GM12878 (cell line): ENCODE measurements around the gene HUS1.

ENCODE experiments used
- ASH2L ChIP-seq: fragments of 300-600, 200-600 bp; sonication (generic); IDR thresholded peaks from 2 replicates; pipeline ENCODE4 v1.6.1; 2017; ENCODE audit warnings: low read depth, mild to moderate bottlenecking, borderline replicate concordance
- ATF7 ChIP-seq: fragments of 450-650 bp; IDR thresholded peaks from 2 replicates; pipeline ENCODE4 v1.6.1; 2016; ENCODE audit warnings: low read depth, mild to moderate bottlenecking
- CEBPB ChIP-seq, 2 experiments: fragments of 150-350 bp in 1 of 2; IDR thresholded peaks; 2 replicates each; pipeline ENCODE4 v1.6.1; 2012 to 2014; ENCODE audit warnings: low read depth in 2 of 2, low read length in 2 of 2, borderline replicate concordance in 1 of 2, inconsistent platforms in 1 of 2
- EED ChIP-seq: sonication (generic); IDR thresholded peaks from 2 replicates; pipeline ENCODE4 v1.6.1; 2016; ENCODE audit warnings: antibody characterized with exemption, low read depth
- EZH2 ChIP-seq: IDR thresholded peaks from 2 replicates; pipeline ENCODE4 v1.6.1; 2012; ENCODE audit warnings: low read depth, mild to moderate bottlenecking, control low read depth, inconsistent platforms, low read length, borderline replicate concordance; ENCODE audit not compliant: control insufficient read depth
- HDAC2 ChIP-seq: fragments of 200-600 bp; sonication (generic); IDR thresholded peaks from 2 replicates; pipeline ENCODE4 v1.6.1; 2017
- POLR2A ChIP-seq: IDR thresholded peaks from 2 replicates; pipeline ENCODE4 v1.6.1; 2011; ENCODE audit warnings: low read depth, mild to moderate bottlenecking, low read length
- SIN3A ChIP-seq: IDR thresholded peaks from 2 replicates; pipeline ENCODE4 v1.6.1; 2012; ENCODE audit warnings: low read depth, low read length, improper control_type of control experiment
- SP1 ChIP-seq: IDR thresholded peaks from one replicate; pipeline ENCODE4 v1.6.1; 2011; ENCODE audit warnings: low read depth, low read length
- TARDBP ChIP-seq: IDR thresholded peaks from 2 replicates; pipeline ENCODE4 v1.6.1; 2016; ENCODE audit warnings: borderline replicate concordance
- TBL1XR1 ChIP-seq: IDR thresholded peaks from 2 replicates; pipeline ENCODE4 v1.6.1; 2012; ENCODE audit warnings: low read depth, low read length, improper control_type of control experiment
- TF ChIP-seq, protein P1 (sequence below): IDR thresholded peaks from 2 replicates; pipeline ENCODE4 v1.6.1; 2011; ENCODE audit warnings: low read depth, mild to moderate bottlenecking, low read length, moderate library complexity, borderline replicate concordance; ENCODE audit errors: extremely low read depth
- TF ChIP-seq, protein P2 (sequence below), 3 experiments: IDR thresholded peaks in 2 of 3; conservative IDR thresholded peaks in 1 of 3; 2 replicates each; pipeline ENCODE4 v1.5.1; 2011; ENCODE audit warnings: low read depth in 3 of 3, low read length in 3 of 3, mild to moderate bottlenecking in 3 of 3, control low read depth in 2 of 3, moderate library complexity in 2 of 3, inconsistent platforms in 1 of 3, mixed read lengths in 1 of 3; ENCODE audit not compliant: control insufficient read depth in 2 of 3, insufficient read depth in 1 of 3; ENCODE audit errors: extremely low read depth in 1 of 3

DNA sequence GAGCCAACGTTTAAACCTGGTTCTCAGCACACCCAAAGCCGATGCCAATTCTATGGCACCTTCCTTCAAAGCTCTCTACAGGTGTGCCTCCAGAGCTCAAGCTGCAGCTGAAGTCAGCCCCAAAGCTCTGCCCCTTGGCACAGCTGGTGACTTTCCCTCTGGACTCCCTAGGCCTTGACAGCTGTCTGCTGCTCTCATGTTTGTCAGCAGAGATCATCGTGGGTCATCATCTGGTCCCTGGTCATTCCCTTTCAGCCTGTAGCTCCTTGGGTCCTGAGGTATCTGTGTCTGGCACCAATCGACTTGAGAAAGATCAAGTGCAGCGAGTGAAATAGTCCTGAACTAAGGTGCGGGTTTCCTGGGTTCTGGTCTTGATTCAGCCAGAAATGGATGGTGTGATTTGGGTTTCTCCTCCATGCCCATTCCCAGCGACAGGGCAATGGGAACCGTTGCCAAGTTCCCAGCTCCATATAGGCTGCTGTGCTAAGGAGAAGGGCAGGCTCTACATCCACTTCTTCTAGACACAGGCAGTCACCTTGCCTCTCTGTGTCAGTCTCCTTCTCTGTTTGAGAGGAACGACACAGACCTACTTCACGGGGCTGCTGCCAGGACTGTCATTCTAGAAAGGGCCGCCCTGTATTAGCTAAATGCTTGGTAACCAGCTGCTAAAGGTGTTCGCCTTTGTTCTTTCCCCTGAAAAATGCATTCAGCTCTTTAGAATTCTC, 34.7 kb downstream of the HUS1 start:
- no peak for TF ChIP-seq SP1
- no peak for TF ChIP-seq POLR2A
- no peak for TF ChIP-seq EED
- no peak for TF ChIP-seq HDAC2
- no peak for TF ChIP-seq ATF7
- TF ChIP-seq, protein P1, sequence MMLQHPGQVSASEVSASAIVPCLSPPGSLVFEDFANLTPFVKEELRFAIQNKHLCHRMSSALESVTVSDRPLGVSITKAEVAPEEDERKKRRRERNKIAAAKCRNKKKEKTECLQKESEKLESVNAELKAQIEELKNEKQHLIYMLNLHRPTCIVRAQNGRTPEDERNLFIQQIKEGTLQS: no peak
- TF ChIP-seq, protein P2, sequence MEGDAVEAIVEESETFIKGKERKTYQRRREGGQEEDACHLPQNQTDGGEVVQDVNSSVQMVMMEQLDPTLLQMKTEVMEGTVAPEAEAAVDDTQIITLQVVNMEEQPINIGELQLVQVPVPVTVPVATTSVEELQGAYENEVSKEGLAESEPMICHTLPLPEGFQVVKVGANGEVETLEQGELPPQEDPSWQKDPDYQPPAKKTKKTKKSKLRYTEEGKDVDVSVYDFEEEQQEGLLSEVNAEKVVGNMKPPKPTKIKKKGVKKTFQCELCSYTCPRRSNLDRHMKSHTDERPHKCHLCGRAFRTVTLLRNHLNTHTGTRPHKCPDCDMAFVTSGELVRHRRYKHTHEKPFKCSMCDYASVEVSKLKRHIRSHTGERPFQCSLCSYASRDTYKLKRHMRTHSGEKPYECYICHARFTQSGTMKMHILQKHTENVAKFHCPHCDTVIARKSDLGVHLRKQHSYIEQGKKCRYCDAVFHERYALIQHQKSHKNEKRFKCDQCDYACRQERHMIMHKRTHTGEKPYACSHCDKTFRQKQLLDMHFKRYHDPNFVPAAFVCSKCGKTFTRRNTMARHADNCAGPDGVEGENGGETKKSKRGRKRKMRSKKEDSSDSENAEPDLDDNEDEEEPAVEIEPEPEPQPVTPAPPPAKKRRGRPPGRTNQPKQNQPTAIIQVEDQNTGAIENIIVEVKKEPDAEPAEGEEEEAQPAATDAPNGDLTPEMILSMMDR (IDR thresholded peaks at IDR 0.05 in 2 of 3, conservative IDR thresholded peaks at IDR 0.05 in 1 of 3; ENCODE audit: control insufficient read depth in 2 of 3, extremely low read depth in 1 of 3, insufficient read depth in 1 of 3, low read depth in 3 of 3, low read length in 3 of 3): no peak; a peak in 1 of 6 replicates
- TF ChIP-seq TBL1XR1: no peak
- no peak for TF ChIP-seq EZH2
- no peak for TF ChIP-seq SIN3A
- TF ChIP-seq TARDBP: no peak
- no peak for TF ChIP-seq CEBPB (IDR thresholded peaks at IDR 0.05; ENCODE audit: borderline replicate concordance in 1 of 2, low read depth in 2 of 2, low read length in 2 of 2)
- no peak for TF ChIP-seq ASH2L
